Nephron (organoid): ENCODE data around the gene CPT1A.

Experiments
- H3K27ac Mint-ChIP-seq, 3 experiments: 2 replicates each; pipeline ENCODE4 v1.8.0; 2020; ENCODE audit warnings: mixed read lengths in 3 of 3, mild to moderate bottlenecking in 2 of 3, moderate library complexity in 1 of 3
- H3K27me3 Mint-ChIP-seq: 2 replicates; pipeline ENCODE4 v1.8.0; 2021; ENCODE audit warnings: low read depth, mild to moderate bottlenecking, moderate library complexity, mixed read lengths
- H3K36me3 Mint-ChIP-seq: 2 replicates; pipeline ENCODE4 v1.8.0; 2020; ENCODE audit warnings: low read depth, mixed read lengths
- H3K4me1 Mint-ChIP-seq: 2 replicates; pipeline ENCODE4 v1.8.0; 2020; ENCODE audit warnings: mixed read lengths
- H3K4me3 Mint-ChIP-seq, 3 experiments: 2 replicates each; pipeline ENCODE4 v1.8.0; 2020; ENCODE audit warnings: mild to moderate bottlenecking in 3 of 3, mixed read lengths in 3 of 3, moderate library complexity in 2 of 3
- H3K9me3 Mint-ChIP-seq: 2 replicates; pipeline ENCODE4 v1.8.0; 2020; ENCODE audit warnings: mixed read lengths
- CTCF ChIP-seq, 3 experiments: fragments of 200-600 bp; sonication (generic); IDR thresholded peaks; one replicate each; pipeline ENCODE4 v1.5.0; 2021; ENCODE audit warnings: antibody characterized with exemption in 3 of 3; ENCODE audit not compliant: unreplicated experiment in 3 of 3

CPT1A gene

GRCh38 chr11:68829581-68829980 lies 12.1 kb downstream of the CPT1A start:
- Mint-ChIP-seq H3K4me3 (no peak overlapping the region), H3K9me3 (no peaks in the 10 kb centered on the region), H3K27ac (no peak overlapping the region), H3K4me1 (peaks cover 16% of the 10 kb centered on the region), H3K27me3 (no peaks in the 10 kb centered on the region), H3K36me3 (peaks cover 4% of the 10 kb centered on the region)
- TF ChIP-seq CTCF (IDR thresholded peaks at IDR 0.05; ENCODE audit: unreplicated experiment in 3 of 3): no peak

GRCh38 chr11:68828957-68829356 lies 12.8 kb downstream of the CPT1A start:
- no peak overlapping the region for H3K4me3 Mint-ChIP-seq
- peaks cover 4% of the 10 kb centered on the region for H3K36me3 Mint-ChIP-seq
- no peaks in the 10 kb centered on the region for H3K27me3 Mint-ChIP-seq
- H3K9me3 Mint-ChIP-seq: no peaks in the 10 kb centered on the region
- H3K4me1 Mint-ChIP-seq: peaks cover 16% of the 10 kb centered on the region
- H3K27ac Mint-ChIP-seq: peak overlapping the region in 1 of 3 experiments; percentile 28
- no peak for TF ChIP-seq CTCF (IDR thresholded peaks at IDR 0.05; ENCODE audit: unreplicated experiment in 3 of 3)

- H3K27ac Mint-ChIP-seq: peak overlapping the region in 1 of 3 experiments; percentile 28
- H3K36me3 Mint-ChIP-seq: peaks cover 4% of the 10 kb centered on the region
- TF ChIP-seq CTCF (IDR thresholded peaks at IDR 0.05; ENCODE audit: unreplicated experiment in 3 of 3): no peak
These were observed 13.4 kb downstream of the CPT1A start for GRCh38 chr11:68828155-68828931.

GRCh38 chr11:68827733-68828132 lies 14.0 kb downstream of the CPT1A start:
- Mint-ChIP-seq H3K4me1 (peaks cover 12% of the 10 kb centered on the region), H3K27ac (no peak overlapping the region), H3K27me3 (no peaks in the 10 kb centered on the region), H3K36me3 (peaks cover 4% of the 10 kb centered on the region), H3K4me3 (no peak overlapping the region), H3K9me3 (no peaks in the 10 kb centered on the region)
- TF ChIP-seq CTCF (IDR thresholded peaks at IDR 0.05; ENCODE audit: unreplicated experiment in 3 of 3): no peak

More at GRCh38 chr11:68828155-68828931, 13.4 kb downstream of the CPT1A start:
- peaks cover 16% of the 10 kb centered on the region for H3K4me1 Mint-ChIP-seq
- H3K27me3 Mint-ChIP-seq: no peaks in the 10 kb centered on the region
- no peak overlapping the region for H3K4me3 Mint-ChIP-seq
- no peaks in the 10 kb centered on the region for H3K9me3 Mint-ChIP-seq

DNA sequence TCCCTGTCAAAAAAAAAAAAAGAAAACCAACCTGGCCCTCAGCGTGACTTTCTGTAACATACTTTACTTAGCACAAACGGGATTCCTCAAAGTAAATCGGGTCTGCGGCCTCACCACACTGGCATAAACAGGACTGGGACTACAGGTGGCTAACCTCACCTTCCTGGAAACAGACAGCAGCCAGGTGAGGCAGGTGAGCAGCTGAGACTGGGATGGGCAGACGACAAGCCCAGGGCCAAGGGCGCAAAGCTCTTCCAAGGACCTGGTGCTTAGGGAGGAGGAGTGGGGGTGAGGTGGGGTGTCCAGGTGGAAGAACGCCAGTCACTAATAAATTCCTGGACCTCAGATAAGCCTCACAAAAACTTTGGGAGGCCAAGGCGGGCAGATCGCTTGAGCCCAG lies 15.0 kb downstream of the CPT1A start:
- Mint-ChIP-seq H3K27ac (no peak overlapping the region), H3K36me3 (peaks cover 4% of the 10 kb centered on the region), H3K4me1 (peaks cover 9% of the 10 kb centered on the region), H3K9me3 (no peaks in the 10 kb centered on the region), H3K27me3 (no peaks in the 10 kb centered on the region), H3K4me3 (no peak overlapping the region)
- no peak for TF ChIP-seq CTCF (IDR thresholded peaks at IDR 0.05; ENCODE audit: unreplicated experiment in 3 of 3)

DNA sequence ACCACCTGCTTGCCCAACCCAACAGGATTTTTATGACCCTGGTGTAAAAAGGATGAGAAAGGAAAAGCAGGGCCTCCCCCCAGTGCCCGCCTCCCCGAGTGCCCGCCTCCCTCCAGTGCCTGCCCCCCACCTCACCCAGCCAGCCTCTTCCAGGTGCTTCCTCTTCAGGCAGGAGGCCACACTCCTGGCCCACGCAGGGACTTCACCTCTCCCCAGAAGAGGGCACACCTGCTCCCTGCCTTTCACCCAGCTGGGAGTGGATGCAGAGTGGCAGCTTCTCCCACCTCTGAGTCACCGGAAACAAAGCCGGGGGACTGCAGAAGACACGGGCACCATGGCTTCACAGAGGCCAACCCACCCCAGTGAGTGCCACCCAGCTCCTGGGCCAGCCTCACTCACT lies 16.1 kb downstream of the CPT1A start:
- Mint-ChIP-seq H3K36me3 (peaks cover 4% of the 10 kb centered on the region), H3K9me3 (no peaks in the 10 kb centered on the region), H3K27me3 (no peaks in the 10 kb centered on the region), H3K4me3 (no peak overlapping the region), H3K27ac (no peak overlapping the region), H3K4me1 (peaks cover 2% of the 10 kb centered on the region)
- TF ChIP-seq CTCF (IDR thresholded peaks at IDR 0.05; ENCODE audit: unreplicated experiment in 3 of 3): no peak
